B cell (primary cell): Measurements from ENCODE around the gene ISL2.

ENCODE experiments used
- CTCF ChIP-seq: fragments of 200-600 bp; IDR thresholded peaks from one replicate; pipeline ENCODE4 v1.8.0; 2022; ENCODE audit warnings: antibody characterized with exemption, mild to moderate bottlenecking
- EZH2 ChIP-seq: IDR thresholded peaks from 2 replicates; pipeline ENCODE4 v1.6.1; 2012; ENCODE audit warnings: borderline replicate concordance, low read depth, mild to moderate bottlenecking, moderate library complexity, low read length; ENCODE audit not compliant: insufficient read depth, poor library complexity, severe bottlenecking

- TF ChIP-seq CTCF = no peak
- TF ChIP-seq EZH2 = no peak
Observed at GRCh38 chr15:76299786-76300185, 36.8 kb upstream of the ISL2 start.
